Measurements from ENCODE around the gene PRAMEF11. TPM values are rescaled to one million over a fixed set of nuclear protein-coding genes. Genes with fewer than 3 reads are reported as not detected.
"Not testable (repeated sequence)": the region's sequence is repeated elsewhere in the genome, so short reads cannot be mapped to it uniquely, and the experiment has no call there.

The PRAMEF11 gene
- total and polyA plus RNA-seq, 2 of the 13 experiments (the other 11 are each of a cell fraction or from before 2014, with no cell fraction given), result not detected

GRCh38 chr1:12798911-12799310 lies 32.3 kb downstream of the PRAMEF11 start:
- no peaks in the 10 kb centered on the region for H3K36me3 ChIP-seq (replicated peaks in 1 of 2; ENCODE audit: control insufficient read depth in 1 of 2, insufficient read depth in 2 of 2, low read length in 2 of 2)

DNA sequence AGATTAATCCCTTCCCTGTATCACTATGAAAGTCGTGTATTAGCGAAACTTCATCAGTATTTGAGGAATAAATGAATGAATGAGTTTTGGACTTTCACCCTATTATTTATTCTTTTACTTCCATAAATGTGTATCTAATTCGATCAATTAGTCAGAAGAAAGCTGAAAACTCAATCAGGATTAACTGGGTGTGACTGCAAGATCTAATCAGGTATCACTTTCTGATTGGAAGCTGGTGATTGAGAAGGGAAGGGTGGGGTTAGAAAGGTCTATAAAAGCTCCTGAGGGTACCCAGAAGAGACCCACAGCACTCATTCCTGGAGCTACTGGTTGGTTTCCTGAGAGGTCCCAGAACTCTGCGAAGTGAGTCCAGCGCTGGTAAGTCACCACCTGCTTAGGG lies 40.1 kb downstream of the PRAMEF11 start, which contains the start of gene PRAMEF1:
TSS of gene PRAMEF1 (plus strand) at position 301 of the 400 bp plus-strand sequence. CDS start 1,831 bp downstream, outside the sequence.
- H2AFZ ChIP-seq (ENCODE audit: low read length); H3K4me2 ChIP-seq (ENCODE audit: low read depth, low read length); H3K9me3 ChIP-seq (ENCODE audit: low read length); H3K4me3 ChIP-seq (replicated peaks in 1 of 3; ENCODE audit: insufficient read depth in 1 of 3, low read depth in 2 of 3, low read length in 3 of 3); H3K27ac ChIP-seq (ENCODE audit: extremely low read length, insufficient read depth, low read length); DNase-seq (ENCODE audit: low spot score); H4K20me1 ChIP-seq (ENCODE audit: insufficient read depth, low read length); H3K4me1 ChIP-seq (ENCODE audit: insufficient read depth, low read length); CTCF ChIA-PET (ENCODE audit: low intra/inter-chr PET ratio, low total read pairs); H3K9ac ChIP-seq (ENCODE audit: insufficient read depth, low read depth, low read length); ATAC-seq; POLR2A ChIA-PET; FAIRE-seq; H3K79me2 ChIP-seq (ENCODE audit: insufficient read depth, low read length); in situ Hi-C loops (cut with HindIII; ENCODE audit: extremely low pct_ligation_motif_present, low pct_unique_long_range_greater_than_20kb); H3K36me3 ChIP-seq (replicated peaks in 1 of 2; ENCODE audit: control insufficient read depth in 1 of 2, insufficient read depth in 2 of 2, low read length in 2 of 2); H3K27me3 ChIP-seq (ENCODE audit: control insufficient read depth in 1 of 2, insufficient read depth in 2 of 2, low read length in 2 of 2); intact Hi-C loops (cut with micrococcal nuclease; ENCODE audit: unreplicated experiment); BruUV-seq (replicated peaks): not testable (repeated sequence)
- WGBS (ENCODE audit: low lambda C conversion rate), result 8% methylated on average over 5 of the region's 5 CpGs

More at GRCh38 chr1:12798911-12799310, 32.3 kb downstream of the PRAMEF11 start:
- H4K20me1 ChIP-seq (ENCODE audit: insufficient read depth, low read length), result no peaks in the 10 kb centered on the region
- intact Hi-C loops (cut with micrococcal nuclease; ENCODE audit: unreplicated experiment), result no loop called here
- H3K9ac ChIP-seq (ENCODE audit: insufficient read depth, low read depth, low read length), result no peak overlapping the region
- H3K4me2 ChIP-seq (ENCODE audit: low read depth, low read length), result no peak overlapping the region
- TF ChIP-seq HHEX (CRISPR knock-in tag; IDR thresholded peaks at IDR 0.05) (no peak), TFAP4 (IDR thresholded peaks at IDR 0.05; ENCODE audit: borderline replicate concordance, low read depth) (no peak)
- TF ChIP-seq, protein P1, sequence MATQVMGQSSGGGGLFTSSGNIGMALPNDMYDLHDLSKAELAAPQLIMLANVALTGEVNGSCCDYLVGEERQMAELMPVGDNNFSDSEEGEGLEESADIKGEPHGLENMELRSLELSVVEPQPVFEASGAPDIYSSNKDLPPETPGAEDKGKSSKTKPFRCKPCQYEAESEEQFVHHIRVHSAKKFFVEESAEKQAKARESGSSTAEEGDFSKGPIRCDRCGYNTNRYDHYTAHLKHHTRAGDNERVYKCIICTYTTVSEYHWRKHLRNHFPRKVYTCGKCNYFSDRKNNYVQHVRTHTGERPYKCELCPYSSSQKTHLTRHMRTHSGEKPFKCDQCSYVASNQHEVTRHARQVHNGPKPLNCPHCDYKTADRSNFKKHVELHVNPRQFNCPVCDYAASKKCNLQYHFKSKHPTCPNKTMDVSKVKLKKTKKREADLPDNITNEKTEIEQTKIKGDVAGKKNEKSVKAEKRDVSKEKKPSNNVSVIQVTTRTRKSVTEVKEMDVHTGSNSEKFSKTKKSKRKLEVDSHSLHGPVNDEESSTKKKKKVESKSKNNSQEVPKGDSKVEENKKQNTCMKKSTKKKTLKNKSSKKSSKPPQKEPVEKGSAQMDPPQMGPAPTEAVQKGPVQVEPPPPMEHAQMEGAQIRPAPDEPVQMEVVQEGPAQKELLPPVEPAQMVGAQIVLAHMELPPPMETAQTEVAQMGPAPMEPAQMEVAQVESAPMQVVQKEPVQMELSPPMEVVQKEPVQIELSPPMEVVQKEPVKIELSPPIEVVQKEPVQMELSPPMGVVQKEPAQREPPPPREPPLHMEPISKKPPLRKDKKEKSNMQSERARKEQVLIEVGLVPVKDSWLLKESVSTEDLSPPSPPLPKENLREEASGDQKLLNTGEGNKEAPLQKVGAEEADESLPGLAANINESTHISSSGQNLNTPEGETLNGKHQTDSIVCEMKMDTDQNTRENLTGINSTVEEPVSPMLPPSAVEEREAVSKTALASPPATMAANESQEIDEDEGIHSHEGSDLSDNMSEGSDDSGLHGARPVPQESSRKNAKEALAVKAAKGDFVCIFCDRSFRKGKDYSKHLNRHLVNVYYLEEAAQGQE (IDR thresholded peaks at IDR 0.05; ENCODE audit: borderline replicate concordance in 1 of 2, low read depth in 1 of 2, low read length in 2 of 2), result no peak
- H3K27me3 ChIP-seq (ENCODE audit: control insufficient read depth in 1 of 2, insufficient read depth in 2 of 2, low read length in 2 of 2), result peaks cover 0 to 3% of the 10 kb centered on the region in 2 experiments; a peak in 1 of 5 replicates
- no peak for DNase-seq (ENCODE audit: low spot score)
- H3K27ac ChIP-seq (ENCODE audit: extremely low read length, insufficient read depth, low read length), result no peak overlapping the region
- CTCF ChIA-PET (ENCODE audit: low intra/inter-chr PET ratio, low total read pairs), result no interaction called here
- H3K79me2 ChIP-seq (ENCODE audit: insufficient read depth, low read length), result no peaks in the 10 kb centered on the region
- 0% methylated on average over 4 of the region's 4 CpGs for WGBS (ENCODE audit: low lambda C conversion rate)
- POLR2A ChIA-PET, result no interaction called here
- in situ Hi-C loops (cut with HindIII; ENCODE audit: extremely low pct_ligation_motif_present, low pct_unique_long_range_greater_than_20kb), result no loop called here
- H3K4me1 ChIP-seq (ENCODE audit: insufficient read depth, low read length), result no peaks in the 10 kb centered on the region
- no peak overlapping the region for H3K4me3 ChIP-seq (replicated peaks in 1 of 3; ENCODE audit: insufficient read depth in 1 of 3, low read depth in 2 of 3, low read length in 3 of 3)
- no peak overlapping the region for H2AFZ ChIP-seq (ENCODE audit: low read length)
- no peak for ATAC-seq
- FAIRE-seq, result no peak
- no TSS peak for BruUV-seq (replicated peaks)
- H3K9me3 ChIP-seq (ENCODE audit: low read length), result no peaks in the 10 kb centered on the region

- in situ Hi-C loops (cut with HindIII; ENCODE audit: extremely low pct_ligation_motif_present, low pct_unique_long_range_greater_than_20kb); H4K20me1 ChIP-seq (ENCODE audit: insufficient read depth, low read length); H3K36me3 ChIP-seq (replicated peaks in 1 of 2; ENCODE audit: control insufficient read depth in 1 of 2, insufficient read depth in 2 of 2, low read length in 2 of 2); intact Hi-C loops (cut with micrococcal nuclease; ENCODE audit: unreplicated experiment); H3K27ac ChIP-seq (ENCODE audit: extremely low read length, insufficient read depth, low read length); H3K9ac ChIP-seq (ENCODE audit: insufficient read depth, low read depth, low read length); H3K4me3 ChIP-seq (replicated peaks in 1 of 3; ENCODE audit: insufficient read depth in 1 of 3, low read depth in 2 of 3, low read length in 3 of 3); ATAC-seq; BruUV-seq (replicated peaks); H2AFZ ChIP-seq (ENCODE audit: low read length); POLR2A ChIA-PET; CTCF ChIA-PET (ENCODE audit: low intra/inter-chr PET ratio, low total read pairs); DNase-seq (ENCODE audit: low spot score); H3K27me3 ChIP-seq (ENCODE audit: control insufficient read depth in 1 of 2, insufficient read depth in 2 of 2, low read length in 2 of 2); H3K79me2 ChIP-seq (ENCODE audit: insufficient read depth, low read length); H3K4me1 ChIP-seq (ENCODE audit: insufficient read depth, low read length); FAIRE-seq; H3K4me2 ChIP-seq (ENCODE audit: low read depth, low read length): not testable (repeated sequence)
- 45% methylated on average over 8 of the region's 8 CpGs for WGBS (ENCODE audit: low lambda C conversion rate)
- peaks cover 17% of the 10 kb centered on the region for H3K9me3 ChIP-seq (ENCODE audit: low read length)
These were observed 46.5 kb downstream of the PRAMEF11 start for GRCh38 chr1:12784729-12785128.
